ENCODE data around the gene DPP6. TPM values are rescaled to one million over a fixed set of nuclear protein-coding genes. Genes with fewer than 3 reads are reported as not detected.

Gene DPP6
- total RNA-seq, 4 donors from 2014 or later = 0.30 to 11.8 (median 10.7) TPM

GRCh38 chr7:154306036-154306435 lies 253.8 kb downstream of the DPP6 start:
- WGBS = 90% methylated on average over 18 of the region's 18 CpGs
- H3K27ac ChIP-seq = no peak overlapping the region
- H3K27me3 ChIP-seq = peaks cover 7% of the 10 kb centered on the region
- no peaks in the 10 kb centered on the region for H3K4me1 ChIP-seq
- no peak overlapping the region for H3K4me3 ChIP-seq
- no peak for DNase-seq (ENCODE audit: low spot score in 2 of 2)
- no peaks in the 10 kb centered on the region for H3K9me3 ChIP-seq
- H3K36me3 ChIP-seq = no peaks in the 10 kb centered on the region
- TF ChIP-seq CTCF (IDR thresholded peaks at IDR 0.05) (no peak), EP300 (IDR thresholded peaks at IDR 0.05) (no peak), POLR2AphosphoS5 (IDR thresholded peaks at IDR 0.05) (no peak), POLR2A (IDR thresholded peaks at IDR 0.05) (no peak)

DNA sequence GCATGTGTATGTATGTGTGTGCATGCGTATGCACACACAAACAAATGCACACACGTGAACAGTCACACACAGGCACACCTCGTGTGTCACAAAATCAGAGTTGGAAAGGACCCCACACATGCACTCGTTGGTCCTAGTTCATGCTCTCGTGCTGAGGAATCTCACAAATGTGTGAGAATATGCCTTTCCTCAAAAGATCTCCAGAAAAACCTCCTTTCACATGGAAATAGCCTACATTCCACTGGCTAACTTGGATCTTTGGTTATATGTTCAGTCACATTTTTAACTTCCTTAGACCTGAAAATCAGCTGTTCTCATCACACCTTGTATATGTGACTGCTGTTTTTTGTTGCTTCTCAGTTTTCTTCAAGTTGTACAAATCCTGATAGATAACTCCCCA lies 256.7 kb downstream of the DPP6 start:
- no peaks in the 10 kb centered on the region for H3K36me3 ChIP-seq
- DNase-seq (ENCODE audit: low spot score in 2 of 2) = no peak
- 33% methylated on average over 5 of the region's 5 CpGs for WGBS
- H3K4me1 ChIP-seq = no peaks in the 10 kb centered on the region
- H3K27ac ChIP-seq = no peak overlapping the region
- peaks cover 7% of the 10 kb centered on the region for H3K27me3 ChIP-seq
- TF ChIP-seq EP300 (IDR thresholded peaks at IDR 0.05) = no peak
- TF ChIP-seq POLR2AphosphoS5 (IDR thresholded peaks at IDR 0.05) = no peak
- no peak for TF ChIP-seq CTCF (IDR thresholded peaks at IDR 0.05)
- TF ChIP-seq POLR2A (IDR thresholded peaks at IDR 0.05) = no peak
- no peaks in the 10 kb centered on the region for H3K9me3 ChIP-seq
- no peak overlapping the region for H3K4me3 ChIP-seq

DNA sequence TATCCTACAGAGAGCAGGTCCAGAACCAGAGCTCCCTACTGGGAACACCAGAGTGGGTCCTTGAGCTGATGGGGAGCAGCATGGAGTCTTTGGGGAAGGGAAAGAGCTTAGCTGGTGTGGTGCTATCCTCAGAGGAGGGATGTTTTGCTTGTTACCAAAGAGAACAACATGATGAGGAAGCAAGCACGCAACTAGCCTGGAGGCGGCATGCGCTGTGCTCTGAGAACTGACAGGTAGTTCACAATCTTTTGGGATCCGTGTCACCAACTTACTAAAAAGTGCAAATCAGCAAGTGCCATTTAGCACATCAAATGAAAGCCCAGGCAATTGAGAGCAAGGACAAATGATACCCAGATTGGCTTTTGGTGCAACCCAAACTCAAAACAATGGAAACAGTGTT lies 257.9 kb downstream of the DPP6 start:
- Histone ChIP-seq H3K27ac (no peak overlapping the region), H3K36me3 (no peaks in the 10 kb centered on the region), H3K4me3 (no peak overlapping the region), H3K27me3 (peaks cover 2% of the 10 kb centered on the region), H3K4me1 (no peaks in the 10 kb centered on the region), H3K9me3 (no peaks in the 10 kb centered on the region)
- DNase-seq (ENCODE audit: low spot score in 2 of 2) = no peak
- TF ChIP-seq EP300 (IDR thresholded peaks at IDR 0.05) (no peak), POLR2A (IDR thresholded peaks at IDR 0.05) (no peak), POLR2AphosphoS5 (IDR thresholded peaks at IDR 0.05) (no peak), CTCF (IDR thresholded peaks at IDR 0.05) (no peak)
- WGBS = 76% methylated on average over 4 of the region's 4 CpGs

GRCh38 chr7:154324196-154324595 lies 272.0 kb downstream of the DPP6 start:
- Histone ChIP-seq H3K4me3 (no peak overlapping the region), H3K27ac (no peak overlapping the region), H3K27me3 (no peaks in the 10 kb centered on the region), H3K4me1 (no peaks in the 10 kb centered on the region), H3K36me3 (no peaks in the 10 kb centered on the region), H3K9me3 (no peaks in the 10 kb centered on the region)
- DNase-seq (ENCODE audit: low spot score in 2 of 2) = no peak
- TF ChIP-seq CTCF (IDR thresholded peaks at IDR 0.05) = no peak
- TF ChIP-seq EP300 (IDR thresholded peaks at IDR 0.05) = no peak
- no peak for TF ChIP-seq POLR2AphosphoS5 (IDR thresholded peaks at IDR 0.05)
- no peak for TF ChIP-seq POLR2A (IDR thresholded peaks at IDR 0.05)
- WGBS = 84% methylated on average over 9 of the region's 9 CpGs

DNA sequence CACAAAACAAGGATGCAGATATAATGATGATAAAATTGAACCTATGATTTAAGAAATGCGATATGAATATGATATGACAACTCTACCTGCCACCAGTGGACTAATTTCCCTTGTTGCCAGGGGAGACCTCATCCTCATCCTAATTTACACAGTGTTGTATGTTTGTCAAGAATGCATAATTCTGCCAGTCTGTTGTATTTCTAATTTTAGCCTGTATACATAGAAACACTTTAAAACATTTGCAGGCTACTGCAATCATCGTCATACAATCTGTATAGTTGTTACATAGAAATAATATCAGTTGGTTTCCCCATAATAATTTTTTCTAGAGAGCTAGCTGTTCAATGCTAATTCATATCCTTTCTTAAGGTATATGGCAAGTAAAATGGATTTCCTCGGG lies 274.2 kb downstream of the DPP6 start:
- Histone ChIP-seq H3K27me3 (no peaks in the 10 kb centered on the region), H3K4me1 (no peaks in the 10 kb centered on the region), H3K27ac (no peak overlapping the region), H3K4me3 (no peak overlapping the region), H3K36me3 (no peaks in the 10 kb centered on the region), H3K9me3 (no peaks in the 10 kb centered on the region)
- 67% methylated on average over 3 of the region's 3 CpGs for WGBS
- TF ChIP-seq POLR2A (IDR thresholded peaks at IDR 0.05) (no peak), EP300 (IDR thresholded peaks at IDR 0.05) (no peak), POLR2AphosphoS5 (IDR thresholded peaks at IDR 0.05) (no peak), CTCF (IDR thresholded peaks at IDR 0.05) (no peak)
- DNase-seq (ENCODE audit: low spot score in 2 of 2) = no peak
